HG02943 (cell line): Measurements from ENCODE around the gene MYOF.

Experiments
- ATAC-seq: cut with Tn5 transposase; IDR thresholded peaks from one replicate; pipeline ENCODE4 v1.9.1; 2021; ENCODE audit warnings: mild to moderate bottlenecking, low read depth, moderate library complexity; ENCODE audit not compliant: unreplicated experiment

The MYOF gene

DNA sequence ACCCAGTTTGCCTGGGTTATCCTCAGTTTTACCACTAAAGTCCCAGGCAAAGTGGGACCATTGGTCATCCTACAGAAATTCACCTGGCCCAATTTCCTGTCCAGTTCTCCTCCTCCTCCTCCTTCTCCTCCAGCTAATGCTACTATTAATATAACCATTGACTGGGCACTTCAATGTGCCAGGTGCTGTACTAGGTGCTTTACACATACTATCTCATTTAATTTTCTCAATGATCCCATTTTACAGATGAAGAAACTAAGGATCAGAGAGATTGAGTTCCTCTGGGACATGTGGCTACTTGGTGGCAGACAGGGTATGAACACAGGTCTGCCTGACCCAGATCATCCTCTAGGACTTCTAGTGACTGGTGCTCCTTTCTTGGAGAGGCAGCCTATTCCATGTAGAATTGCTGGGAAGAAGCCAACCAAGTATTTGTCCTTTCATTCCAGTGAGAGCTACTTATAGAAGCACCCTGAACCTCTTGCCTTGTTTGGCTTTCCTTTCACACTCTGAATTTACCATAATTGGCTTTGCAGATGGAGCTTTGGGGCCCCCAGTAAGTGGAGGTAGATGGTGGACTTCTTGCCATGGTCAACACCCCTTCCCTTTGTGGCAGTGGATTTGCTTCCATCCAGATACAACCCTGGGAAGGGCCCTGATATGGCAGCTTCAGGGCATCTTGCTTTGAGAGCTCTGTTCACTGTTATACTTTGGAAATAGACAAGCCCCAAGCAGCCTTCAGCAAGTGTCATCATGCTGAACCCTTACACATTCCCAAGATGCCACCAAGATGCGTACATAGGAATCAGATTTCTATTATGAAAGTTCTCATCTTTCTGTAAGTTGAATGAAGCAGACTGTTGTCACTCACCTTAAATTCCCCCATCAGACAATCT, 78.7 kb downstream of the MYOF start:
- ATAC-seq = no peak

DNA sequence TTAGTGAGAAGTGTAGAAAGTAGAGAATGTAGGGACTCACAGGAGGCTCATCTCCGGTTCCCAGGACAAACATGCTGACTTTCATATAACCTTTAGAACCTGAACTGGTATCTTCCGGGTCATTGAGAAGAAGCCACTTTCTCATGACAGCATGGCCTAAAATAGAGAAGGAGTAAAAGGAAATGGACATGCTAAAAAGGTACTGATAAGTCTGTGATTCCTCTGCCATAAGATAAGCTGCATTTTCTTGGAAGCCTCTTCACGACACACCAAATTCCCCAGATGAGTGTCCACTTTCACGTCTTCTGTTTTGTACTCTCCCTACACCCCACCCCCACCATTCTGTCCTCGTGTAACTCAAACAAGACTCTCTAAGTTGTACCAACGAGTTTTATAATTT, 79.9 kb downstream of the MYOF start:
- no peak for ATAC-seq

DNA sequence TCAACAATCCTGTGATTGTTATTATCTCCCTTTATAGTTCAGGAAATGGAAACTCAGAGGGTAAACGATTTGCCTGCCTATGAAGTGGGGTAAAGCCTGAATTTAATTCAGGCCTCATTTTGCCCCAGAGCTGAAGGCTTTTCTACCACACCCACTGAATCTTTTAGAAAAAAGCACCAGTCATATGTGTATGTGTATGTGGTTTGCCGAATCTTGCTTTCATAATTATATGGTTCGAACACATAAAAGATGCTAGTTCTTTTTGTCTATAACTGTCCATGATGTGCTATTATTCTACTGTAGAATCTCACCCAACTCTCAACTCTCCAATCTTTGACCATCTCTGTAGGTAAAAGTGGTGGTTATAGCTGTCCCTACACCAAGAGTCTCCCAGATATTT, 83.6 kb downstream of the MYOF start:
- no peak for ATAC-seq

DNA sequence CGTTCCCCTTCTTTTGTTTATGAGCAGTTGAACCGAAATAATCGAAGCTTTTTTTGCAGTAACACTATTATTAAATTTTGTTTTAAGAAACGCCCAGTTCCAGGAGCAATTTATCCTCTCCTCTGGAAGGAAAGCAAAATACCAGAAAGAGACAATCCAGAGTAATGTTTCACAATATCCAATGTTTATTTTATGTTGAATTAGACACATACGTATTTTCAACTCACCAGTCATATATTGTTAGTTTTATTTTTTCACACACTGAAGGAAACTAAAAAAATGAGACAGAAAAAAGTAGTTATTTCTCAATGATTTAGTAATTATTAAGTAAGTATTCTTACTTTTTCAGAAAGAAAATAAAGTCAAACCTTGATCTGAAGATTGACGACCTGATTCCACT, 85.1 kb downstream of the MYOF start:
- no peak for ATAC-seq

DNA sequence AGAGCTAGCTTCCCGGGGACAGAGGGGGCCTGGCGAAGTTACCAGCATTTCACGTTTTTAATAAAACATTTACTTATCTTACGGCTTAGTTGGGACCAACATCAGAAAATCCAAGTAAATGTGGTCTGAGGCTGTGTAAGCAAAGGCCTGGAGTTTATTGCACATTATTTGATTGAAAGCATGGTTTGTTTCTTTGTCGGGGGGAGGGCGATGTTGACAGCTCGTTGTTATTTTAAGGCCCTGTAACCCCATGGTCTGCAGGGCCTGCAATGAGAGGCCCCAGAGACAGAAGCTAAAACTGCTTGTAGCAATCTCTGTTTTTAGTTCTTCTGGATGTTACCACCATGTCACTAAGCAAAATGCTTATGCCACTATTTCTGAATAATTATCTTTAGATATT, 88.9 kb downstream of the MYOF start:
- no peak for ATAC-seq

DNA sequence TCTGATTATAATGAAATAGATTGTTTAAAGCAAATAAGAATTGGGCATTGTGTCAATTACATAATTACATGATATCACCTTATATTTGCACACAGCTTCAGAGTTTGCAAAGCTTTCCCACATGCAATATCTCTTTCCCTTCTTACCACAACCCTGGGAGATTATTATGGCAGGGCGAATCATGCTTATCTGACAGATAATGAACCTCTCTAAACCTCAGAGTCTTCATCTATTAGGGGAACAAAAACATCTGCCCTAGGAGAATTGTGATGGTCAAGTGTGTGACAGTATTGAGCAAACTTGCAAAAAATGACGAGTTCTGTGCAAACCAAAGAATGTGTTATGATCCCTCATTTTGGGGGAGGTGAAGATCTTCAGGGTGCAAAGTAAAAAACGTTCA, 90.0 kb downstream of the MYOF start:
- ATAC-seq = no peak

DNA sequence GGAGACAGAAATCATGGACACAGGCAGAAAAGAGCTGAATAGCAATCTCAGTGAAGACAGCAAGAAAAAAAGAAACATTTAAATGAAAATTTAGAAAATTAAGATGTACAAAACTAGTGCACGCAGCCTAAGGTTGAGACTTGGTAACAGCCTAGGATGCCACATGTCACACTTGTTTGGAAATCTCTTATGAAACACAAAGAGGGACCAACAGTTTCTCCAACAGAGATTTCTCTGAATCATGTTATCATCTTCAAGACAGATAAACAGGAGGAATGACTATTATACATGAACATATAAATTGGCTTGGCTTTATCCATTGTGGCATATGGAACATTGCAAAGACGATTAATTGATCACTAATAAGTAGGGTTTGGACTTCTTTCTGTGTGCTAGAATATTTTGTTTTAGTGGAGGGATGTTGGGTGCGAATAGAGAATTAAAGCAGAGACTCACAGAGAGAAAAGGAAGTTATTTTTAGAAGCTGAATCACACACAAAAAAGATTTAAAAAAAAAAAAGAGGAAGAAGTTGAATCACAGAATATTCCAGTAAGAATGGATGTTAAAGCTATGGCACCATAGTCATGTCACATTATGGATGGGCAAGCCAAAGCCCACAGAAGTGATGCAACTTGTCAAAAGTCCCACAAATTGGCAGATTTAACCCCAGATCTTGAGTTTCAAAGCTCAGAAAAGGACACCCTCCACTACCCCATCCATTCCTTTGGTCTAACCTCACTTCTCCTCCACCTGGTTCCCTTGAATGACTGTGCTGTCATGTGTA, 91.6 kb downstream of the MYOF start:
- ATAC-seq = no peak

DNA sequence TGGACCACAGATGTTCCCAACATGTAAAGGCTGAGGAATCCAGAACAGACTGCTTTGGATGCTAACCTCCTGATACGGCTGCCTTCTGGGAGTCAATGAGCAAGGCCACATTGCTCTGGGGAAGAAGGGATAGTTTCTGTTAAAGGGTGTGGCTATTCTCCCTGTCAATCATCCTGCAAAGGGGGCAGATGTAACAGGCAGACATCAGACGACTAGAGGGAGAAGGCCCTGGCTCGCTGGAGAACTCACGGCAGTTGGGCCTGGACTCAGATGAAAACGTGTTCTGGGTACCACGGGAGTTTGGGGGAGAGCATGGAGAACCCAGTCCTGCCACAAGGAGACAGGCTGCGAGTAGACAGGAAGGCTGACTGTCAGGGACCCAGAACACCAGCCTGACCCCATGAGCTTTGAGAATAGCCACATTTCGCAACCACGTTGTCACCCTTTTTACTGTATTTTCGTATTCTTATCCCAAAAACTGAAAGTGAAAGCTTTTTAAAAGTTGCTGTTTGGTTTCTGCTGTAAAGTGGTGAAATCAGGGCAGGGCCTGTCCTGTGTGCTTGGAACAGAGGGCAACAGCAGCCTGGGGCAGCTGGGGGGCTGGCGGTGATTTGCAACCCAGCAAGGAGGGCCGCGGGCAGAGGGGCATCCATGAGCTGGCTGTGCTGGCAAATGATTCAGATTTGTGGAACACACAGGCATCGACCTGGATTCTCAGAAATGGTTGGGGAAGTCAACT, 95.3 kb downstream of the MYOF start:
- ATAC-seq = no peak

DNA sequence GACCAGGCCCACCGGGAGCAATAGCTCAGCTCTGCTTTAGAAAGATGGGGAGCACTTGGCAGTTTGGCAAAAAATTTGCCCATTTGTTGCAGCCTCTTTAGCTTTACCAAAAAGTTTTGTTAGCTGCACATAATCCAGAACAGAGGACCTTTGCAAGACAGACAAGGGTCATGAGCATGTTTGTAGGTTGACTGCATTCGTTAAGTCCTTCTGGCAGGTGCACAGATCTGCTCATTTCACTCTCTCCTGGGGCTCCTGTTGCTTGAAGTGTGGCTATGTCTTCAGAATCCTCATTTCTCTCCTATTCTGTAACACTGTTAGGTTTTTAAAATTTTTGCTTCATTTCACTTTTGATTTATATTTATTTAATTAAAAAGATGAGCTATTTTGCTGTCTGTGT, 96.8 kb downstream of the MYOF start:
- ATAC-seq = no peak

DNA sequence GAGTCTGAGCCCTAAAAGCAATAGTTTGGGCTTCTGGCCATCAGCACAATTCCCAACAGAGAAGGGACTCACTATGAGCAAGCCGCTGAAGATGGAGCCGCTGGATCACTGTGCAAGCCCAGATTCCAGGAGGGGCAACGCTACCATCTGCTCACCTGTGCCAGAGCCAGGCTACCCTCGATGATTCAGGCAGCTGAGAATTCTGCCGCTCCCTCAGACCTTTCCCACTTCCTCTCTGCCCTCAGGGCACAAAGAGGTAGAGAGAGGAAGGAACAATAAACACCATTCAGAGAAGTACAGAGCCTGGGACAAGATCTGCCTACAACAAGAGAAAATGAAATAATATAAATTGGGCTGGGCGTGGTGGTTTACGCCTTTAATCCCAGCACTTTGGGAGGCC, 98.1 kb downstream of the MYOF start:
- ATAC-seq = no peak

DNA sequence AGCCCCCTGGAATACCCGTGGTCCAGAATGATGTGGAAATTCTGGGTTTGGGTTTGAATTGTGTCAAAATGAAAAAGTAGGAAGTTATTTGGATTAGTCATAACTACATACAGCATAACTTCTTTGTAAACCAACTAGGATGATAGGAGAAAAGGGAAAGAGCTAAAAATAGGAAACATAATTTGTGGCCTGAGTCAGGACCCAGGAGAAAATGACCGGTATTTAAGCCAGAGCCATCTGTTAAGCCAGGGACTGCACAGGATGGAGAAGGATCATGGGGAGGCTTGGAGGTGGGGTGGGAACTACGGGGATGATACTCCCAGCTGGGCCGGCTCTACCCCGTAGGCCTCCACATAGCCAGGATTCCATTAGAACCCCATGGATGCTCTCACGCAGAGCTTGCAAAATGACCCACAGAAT, 98.6 kb downstream of the MYOF start:
- no peak for ATAC-seq

DNA sequence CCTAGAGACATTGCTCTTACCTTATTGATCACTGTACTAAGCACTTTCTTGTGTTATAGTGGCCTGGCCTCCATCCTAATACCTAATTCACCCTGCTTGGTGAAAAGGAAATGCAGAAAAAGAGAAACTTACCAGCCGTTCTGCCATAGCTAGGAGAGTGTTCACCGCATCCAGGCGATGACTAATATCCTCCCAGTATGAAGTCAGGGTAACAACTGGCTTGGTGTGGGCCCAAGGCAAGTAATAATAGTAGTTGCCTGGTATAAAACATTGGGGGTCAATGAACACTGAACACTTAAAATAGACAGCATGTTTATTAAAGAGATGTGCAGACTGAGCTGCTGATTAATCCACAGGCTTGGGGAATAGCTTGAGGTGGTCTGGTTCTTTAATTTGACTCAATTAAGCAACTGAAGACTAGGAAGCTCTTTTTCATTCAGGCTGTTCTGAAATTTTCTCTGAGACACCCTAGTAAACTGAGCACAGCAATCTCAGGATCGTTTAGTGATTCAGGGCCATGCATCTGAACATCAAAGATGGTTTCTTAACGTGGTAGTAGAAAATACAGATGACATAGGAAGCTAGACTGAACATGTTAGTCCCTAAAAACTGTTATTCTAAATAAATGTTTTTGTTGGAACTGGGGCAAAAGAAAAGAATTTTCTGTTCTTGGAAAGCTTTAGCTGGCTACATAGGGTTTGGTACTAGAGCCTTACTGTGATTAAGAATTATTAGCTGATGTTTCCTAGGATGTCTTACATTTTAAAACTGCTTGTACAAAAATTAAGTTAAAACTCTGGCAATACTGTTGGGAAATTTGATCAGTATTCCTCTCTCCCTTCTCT, 102.2 kb downstream of the MYOF start:
- no peak for ATAC-seq

DNA sequence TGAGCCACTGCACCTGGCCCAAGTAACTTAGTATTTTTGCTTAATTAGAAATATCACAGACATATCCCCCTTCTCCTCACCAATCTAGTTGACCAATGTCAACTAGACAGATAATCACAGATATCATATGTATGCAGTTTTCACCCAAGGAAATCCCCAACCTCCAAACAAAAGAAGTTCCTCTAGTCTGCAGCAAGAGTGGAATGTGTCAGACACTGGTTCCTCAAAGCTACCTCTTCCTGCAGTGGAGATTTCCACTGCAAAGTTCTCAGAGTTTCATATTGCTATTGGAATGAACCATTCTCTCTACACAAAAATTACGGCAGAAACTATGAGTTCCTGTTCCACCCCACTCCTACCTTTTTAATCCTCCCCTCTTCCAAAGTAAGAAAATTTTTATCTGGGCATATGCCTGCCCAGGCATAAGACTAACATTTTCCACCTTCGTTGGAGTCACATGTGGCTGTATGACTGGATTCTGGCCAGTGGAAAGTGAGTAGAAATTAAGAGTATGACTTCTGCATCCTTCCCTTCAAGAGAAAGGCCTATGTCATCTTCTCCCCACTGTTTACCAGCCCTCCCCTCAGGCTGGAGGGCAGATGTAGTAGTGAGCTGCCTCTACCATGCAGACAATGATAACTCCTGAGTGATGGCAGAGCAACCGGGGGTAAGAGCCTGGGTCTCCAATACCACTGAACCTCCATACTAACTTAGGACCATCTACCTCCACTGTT, 103.0 kb downstream of the MYOF start:
- ATAC-seq = no peak

DNA sequence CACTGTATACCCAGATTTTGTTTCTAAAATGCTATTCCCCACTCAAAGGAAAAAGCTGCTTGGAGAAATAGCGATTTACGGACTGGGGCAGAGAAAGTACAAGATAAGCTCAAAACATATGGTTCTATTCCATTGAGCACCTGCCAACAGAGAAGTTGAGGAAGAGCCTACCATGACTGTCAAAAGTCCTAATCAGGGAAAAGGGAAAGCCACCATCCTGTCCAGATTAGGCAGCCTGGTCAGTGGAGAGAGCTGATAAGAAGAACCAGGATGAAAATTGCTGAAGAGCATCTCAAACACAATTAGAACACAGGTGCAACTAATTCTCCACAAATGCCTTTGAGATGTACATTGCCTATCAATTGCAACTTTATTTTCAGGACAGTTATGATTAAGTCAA, 104.1 kb downstream of the MYOF start:
- ATAC-seq = no peak

DNA sequence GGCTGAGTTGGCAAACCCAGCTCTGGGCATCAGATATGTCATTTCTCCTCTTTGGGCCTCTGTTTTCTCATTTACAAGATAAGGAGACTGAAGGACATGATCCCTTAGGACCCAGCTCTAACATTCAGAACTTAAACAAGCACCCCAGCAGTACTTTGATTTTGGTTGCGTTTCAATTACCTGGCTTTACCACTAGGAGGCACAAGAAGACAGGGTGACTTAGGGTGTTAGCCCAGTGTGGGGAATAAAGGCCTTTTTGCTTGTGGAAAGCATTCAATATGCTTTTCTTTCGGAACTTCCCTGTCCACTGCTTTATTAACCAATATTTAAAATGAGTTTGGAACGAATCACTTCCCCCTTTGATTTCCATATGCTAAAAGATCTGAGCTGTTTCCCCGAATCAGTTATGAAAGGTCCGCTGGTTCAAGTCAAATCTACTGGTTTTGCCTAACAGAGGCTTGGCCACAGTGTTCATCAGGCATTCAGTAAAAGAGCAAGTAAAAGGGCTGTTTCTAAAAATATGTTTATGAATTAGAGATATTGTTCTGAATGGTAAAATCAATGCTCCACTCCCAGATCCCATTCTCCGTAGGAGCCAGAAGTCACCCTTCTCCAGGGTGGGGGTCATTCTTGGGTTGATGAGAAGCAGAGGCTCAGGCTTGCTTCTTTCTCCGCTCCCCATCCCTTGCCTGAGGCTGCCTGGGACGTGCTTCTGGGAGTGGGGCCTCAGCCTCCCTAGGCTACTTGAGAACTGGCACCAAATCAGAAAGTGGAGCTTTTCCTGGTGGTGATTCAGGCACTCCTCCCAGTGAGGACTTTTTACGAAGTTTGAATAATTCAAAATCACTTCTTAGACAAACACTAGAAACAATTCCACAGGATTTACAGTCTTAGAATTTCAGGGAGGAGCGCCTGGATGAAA, 105.5 kb downstream of the MYOF start:
- ATAC-seq = no peak

DNA sequence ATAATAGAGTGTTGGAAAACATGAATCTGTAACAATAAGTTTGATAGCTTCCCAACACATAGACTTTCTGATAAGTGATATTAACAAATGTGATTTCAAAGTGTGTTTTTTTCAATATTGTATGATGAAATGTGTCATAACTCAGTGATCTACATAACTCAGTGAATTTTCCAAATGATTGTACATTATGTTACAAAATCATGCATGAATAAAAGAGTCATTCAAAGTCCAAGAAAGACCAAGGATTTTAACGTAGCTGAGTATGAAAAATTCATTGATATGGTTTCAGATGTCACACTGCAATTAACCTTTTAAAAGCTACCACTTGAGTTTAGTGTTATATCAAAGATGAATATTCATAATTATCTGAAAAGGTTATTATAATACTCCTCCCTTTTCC, 111.2 kb downstream of the MYOF start:
- ATAC-seq = no peak

DNA sequence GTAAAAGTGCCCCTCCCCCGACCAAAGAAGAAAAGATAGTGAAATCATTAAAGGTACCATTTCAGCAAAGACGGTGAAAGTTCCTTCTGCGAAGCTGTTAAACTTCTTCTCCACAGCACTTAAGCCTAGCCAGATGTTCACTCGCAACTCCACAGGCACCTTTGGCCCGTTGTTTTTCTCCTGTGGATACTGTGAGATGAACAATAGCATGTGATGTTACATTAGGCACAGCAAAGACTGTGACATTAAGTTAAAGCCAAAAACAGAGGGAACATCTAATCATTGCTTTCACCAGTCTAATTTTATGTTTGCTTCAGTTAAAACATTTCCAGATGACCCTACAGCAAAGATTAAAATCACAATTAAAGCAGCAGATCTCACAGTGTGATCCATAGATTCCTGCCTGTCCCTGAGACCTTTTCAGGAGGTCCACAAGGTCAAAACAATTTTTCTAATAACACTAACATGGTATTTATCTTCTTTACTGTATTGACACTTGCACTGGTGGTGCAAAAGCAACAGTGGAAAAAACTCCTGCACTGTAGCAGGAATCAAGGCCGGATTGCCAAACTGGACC, 112.5 kb downstream of the MYOF start:
- no peak for ATAC-seq

DNA sequence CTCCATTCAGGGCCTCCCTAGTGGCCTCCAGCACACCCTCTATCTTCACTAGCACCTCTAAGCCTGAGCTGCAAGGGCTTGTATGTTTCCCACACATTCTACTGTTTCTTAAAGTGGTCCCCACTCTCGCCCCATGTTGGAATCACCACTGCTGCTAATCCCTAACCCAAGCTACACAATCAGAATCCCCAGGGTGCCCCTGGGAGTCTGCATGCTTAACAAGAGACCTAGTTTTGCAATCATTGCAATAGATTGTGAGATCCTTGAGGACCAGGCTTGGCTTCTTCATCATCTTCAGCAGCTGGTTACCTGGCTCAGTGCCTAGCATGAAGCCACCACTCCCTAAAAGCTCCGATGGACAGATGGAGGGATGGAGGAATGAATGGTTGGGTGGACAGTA, 113.9 kb downstream of the MYOF start:
- no peak for ATAC-seq
